Right lung (tissue), 10 donors: ENCODE results near the gene FRMPD2. TPM values are rescaled to one million over a fixed set of nuclear protein-coding genes. Genes with fewer than 3 reads are reported as not detected.

Source experiments
- DNase-seq, 2 donors: peaks; one replicate each; pipeline ENCODE4 v3.0.0-alpha.2; 2013
- long read RNA-seq, 8 donors: transcript quantifications; one replicate each; lab custom pipeline, GENCODE V29; 2026
- polyA plus RNA-seq, 5 donors: library from polyadenylated mRNA; unstranded; fragments of 120-200 nt; gene quantifications; one replicate each; pipeline versions ENCODE4 v1.2.1 to v1.2.3, GENCODE V29; 2013; ENCODE audit warnings: inconsistent platforms in 1 of 5, low replicate concordance in 1 of 5; ENCODE audit not compliant: insufficient read length in 5 of 5, insufficient read depth in 1 of 5

The FRMPD2 gene, protein sequence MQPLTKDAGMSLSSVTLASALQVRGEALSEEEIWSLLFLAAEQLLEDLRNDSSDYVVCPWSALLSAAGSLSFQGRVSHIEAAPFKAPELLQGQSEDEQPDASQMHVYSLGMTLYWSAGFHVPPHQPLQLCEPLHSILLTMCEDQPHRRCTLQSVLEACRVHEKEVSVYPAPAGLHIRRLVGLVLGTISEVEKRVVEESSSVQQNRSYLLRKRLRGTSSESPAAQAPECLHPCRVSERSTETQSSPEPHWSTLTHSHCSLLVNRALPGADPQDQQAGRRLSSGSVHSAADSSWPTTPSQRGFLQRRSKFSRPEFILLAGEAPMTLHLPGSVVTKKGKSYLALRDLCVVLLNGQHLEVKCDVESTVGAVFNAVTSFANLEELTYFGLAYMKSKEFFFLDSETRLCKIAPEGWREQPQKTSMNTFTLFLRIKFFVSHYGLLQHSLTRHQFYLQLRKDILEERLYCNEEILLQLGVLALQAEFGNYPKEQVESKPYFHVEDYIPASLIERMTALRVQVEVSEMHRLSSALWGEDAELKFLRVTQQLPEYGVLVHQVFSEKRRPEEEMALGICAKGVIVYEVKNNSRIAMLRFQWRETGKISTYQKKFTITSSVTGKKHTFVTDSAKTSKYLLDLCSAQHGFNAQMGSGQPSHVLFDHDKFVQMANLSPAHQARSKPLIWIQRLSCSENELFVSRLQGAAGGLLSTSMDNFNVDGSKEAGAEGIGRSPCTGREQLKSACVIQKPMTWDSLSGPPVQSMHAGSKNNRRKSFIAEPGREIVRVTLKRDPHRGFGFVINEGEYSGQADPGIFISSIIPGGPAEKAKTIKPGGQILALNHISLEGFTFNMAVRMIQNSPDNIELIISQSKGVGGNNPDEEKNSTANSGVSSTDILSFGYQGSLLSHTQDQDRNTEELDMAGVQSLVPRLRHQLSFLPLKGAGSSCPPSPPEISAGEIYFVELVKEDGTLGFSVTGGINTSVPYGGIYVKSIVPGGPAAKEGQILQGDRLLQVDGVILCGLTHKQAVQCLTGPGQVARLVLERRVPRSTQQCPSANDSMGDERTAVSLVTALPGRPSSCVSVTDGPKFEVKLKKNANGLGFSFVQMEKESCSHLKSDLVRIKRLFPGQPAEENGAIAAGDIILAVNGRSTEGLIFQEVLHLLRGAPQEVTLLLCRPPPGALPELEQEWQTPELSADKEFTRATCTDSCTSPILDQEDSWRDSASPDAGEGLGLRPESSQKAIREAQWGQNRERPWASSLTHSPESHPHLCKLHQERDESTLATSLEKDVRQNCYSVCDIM (N-terminal part only)
- 1 to 10 TPM in 4 of 5 donors, under 1 TPM in 1; 0.38 to 2.6 (median 1.6) TPM for polyA plus RNA-seq
- long read RNA-seq, donor 1: 0 reads
- long read RNA-seq, donor 2: 0 reads
- long read RNA-seq, donor 3: 0 reads
- long read RNA-seq, donor 4: 0 reads
- long read RNA-seq, donor 5: 0 reads
- long read RNA-seq, donor 6: 0 reads
- long read RNA-seq, donor 7: 0 reads
- long read RNA-seq, donor 8: 0 reads

DNA sequence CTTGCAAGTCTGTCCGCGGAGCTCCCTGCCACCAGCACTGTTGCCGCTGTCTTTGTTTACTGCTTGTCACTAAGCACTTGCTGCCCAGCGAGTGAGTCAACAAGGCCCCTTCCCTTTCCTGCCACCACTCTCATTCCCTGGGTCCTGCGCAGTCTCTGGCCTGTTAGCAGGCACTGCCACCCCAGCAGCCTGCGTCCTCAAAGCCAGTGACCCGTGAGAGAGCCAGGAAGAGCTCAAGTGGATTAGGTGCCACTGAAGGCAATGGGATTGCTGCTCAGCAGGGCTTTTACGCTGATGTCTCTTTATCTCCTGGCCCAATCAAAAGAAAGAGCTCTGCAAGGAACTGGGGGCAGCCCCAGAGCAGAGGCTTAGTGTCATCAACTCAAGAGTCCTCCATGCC, at the start of gene FRMPD2:
Gene FRMPD2 (minus strand): TSS at position 61 of the 400 bp plus-strand sequence. CDS start 129 bp downstream, outside the sequence.
- no peak for DNase-seq

GRCh38 chr10:48322017-48322416, 47.5 kb upstream of the FRMPD2 start:
- DNase-seq: no peak

- no peak for DNase-seq
Observed at GRCh38 chr10:48317321-48317990, 43.0 kb upstream of the FRMPD2 start.

DNA sequence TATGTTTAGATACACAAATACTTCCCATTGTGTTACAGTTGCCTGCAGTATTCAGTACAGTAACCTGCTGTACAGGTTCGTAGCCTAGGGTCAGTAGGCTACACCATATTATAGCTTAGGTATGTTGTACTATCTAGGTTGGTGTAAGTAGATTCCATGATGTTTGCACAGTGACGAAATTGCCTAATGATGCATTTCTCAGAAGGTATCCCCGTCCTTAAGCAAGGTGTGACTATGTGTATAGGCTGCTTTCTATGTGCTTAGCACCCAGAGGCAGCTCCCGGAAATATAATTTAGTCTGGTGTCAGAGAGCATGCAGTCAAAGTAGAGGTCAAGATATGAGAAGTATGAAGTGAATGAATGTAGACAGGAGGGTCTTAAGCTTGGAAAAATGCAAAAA, 41.7 kb upstream of the FRMPD2 start:
- no peak for DNase-seq

GRCh38 chr10:48314107-48314506, 39.6 kb upstream of the FRMPD2 start:
- DNase-seq: no peak

GRCh38 chr10:48309711-48310226, 35.3 kb upstream of the FRMPD2 start:
- DNase-seq: no peak

DNA sequence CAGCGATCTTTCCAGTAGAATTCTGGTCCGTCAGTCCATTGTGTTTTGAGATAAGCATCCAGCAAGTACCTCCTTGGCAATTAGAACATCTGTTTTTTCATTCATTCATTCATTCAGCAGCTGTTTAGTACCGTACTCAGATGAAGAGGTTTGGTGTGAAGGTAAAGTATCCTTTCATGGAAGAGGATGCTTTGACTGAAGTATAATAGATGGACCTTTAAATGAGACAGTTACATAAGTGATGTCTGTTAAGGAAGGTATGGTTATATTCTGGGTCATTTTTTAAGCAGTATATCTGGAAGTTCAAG, 33.2 kb upstream of the FRMPD2 start:
- DNase-seq: no peak

- peak in 1 of 2 donors; percentile 49 for DNase-seq
Observed at GRCh38 chr10:48306870-48307710, 32.6 kb upstream of the FRMPD2 start.

DNA sequence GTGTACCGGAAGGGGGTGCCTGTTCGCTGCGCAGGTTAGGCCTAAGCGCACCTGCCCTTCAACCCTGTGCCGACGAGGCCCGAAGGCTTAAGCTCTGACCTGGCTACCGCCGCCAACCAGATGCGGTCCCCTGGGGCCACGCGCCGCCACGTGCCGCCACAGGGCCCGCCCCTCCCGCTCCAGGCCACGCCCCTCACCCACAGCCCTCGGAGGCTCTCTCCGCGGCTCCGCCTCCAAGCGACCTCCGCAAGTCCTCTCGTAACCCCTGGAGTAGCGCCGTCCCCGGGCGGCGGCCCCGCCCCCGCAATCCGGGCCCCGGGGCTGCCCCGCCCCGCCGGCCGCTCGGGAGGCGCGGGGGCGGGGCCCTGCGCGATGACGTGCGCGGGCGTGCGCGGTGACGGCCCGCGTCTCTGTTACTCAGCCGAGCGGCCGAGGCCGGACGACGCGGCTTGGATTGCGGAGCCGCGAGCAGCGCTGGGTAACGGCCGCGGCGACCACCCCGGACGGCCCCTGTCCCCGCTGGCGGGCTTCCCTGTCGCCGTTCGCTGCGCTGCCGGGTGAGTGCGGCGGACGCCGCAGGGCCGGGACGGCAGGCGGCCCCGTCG, 31.9 kb upstream of the FRMPD2 start, which contains the start of gene MAPK8:
Gene MAPK8 (plus strand): TSS at position 413 of the 605 bp plus-strand sequence. CDS start 94,984 bp downstream, outside the sequence.
- DNase-seq: peak; percentile 87

DNA sequence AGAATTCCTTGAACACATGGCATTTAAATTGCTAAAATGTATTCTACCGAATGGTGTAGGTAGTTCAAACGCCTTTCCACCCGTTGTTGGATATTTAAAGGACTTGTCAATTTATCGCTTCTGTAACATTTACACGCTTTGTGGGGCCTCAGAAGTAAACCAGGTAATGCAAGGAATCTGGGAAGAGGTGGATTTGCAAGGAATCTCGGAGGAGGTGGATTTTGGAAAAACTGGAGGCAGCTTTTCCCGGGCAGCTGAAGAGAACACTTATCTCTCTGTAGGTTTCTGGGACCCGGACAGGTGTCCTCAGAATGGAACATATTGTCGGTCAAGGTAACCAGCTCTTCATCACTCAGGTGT, 31.4 kb upstream of the FRMPD2 start:
- DNase-seq: no peak

DNA sequence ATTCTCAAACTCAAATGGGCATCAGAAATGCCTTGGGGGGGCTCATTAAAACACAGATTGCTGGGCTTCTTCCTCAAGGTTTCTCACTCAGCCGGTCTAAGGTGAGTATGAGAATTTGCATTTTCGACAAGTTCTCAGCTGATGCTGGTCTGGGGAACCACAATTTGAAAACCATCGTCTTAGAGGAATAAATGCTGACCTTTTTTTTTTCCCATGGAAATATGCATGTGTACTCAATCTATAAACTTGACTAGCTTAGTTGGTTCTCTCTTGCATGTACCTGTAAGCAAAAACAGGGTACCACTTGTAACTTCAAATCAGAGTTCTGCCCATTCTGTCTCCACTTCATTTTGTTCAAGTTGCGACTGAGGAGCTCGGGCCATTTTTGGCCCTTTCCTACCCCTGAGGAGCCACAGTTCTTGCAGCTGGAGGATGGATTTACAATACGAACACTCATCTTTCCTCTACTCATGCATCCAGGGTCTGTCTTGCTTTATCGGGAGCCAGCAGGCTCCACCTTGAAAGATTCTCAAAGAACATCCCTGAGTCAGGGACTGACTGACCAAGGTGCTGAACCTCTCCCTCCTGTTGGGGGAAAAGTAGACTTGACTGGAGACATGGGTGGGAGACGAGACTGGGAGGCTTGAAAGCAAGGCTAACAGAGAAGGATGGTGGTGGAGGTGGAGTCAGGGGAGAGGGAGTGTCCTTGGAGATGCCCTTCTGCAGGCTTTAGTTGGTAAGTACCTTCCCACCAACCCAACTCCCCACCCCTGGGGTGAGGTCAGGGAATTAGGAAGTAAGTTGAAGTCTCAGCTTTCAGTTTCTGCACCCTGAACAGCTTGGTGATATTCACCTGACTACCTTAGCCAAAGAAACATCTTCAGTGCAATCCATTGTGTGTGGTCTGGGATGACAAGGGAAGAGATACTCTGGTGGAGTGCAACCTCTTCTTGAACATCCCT, 28.3 kb upstream of the FRMPD2 start:
- DNase-seq: no peak

DNA sequence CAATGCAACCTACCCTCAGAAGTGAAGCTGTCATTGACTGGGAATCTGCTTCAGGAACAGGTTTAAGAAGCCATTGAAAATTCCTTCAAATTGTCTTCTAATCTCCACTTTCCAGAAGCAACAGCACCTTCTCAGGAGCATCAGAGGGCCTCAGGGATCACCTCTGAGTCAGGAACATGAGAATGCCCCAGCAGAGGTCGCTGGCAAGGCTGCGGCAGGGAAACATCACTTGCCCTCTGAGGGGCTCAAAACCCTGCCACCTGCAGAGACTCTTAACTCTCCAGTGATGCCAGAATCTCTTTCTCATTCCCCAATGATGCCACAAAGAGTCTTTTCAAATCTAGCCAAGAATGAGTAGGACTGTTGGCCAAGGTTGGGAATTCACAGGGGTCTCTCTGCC, 26.1 kb upstream of the FRMPD2 start:
- no peak for DNase-seq

GRCh38 chr10:48299692-48300091, 25.2 kb upstream of the FRMPD2 start:
- DNase-seq: no peak

DNA sequence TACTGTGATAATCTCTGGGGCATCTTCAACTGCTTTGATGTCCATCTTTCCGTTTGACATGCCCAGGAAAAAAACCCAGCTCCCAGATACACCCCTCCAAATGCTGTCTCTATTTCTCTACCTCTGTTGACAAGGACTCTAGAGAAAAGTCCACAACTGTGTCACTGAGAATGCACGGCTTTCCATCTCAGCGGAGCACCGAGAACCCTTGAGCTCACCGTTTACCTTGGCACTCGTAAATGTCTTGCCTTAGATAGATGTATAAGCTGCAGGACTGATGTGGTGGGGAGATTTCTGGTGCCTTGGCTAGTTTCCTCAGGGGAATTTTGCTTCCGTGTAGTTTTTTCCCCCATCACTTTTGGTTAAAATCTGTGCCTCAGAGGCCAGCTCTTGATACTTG, 24.6 kb upstream of the FRMPD2 start:
- no peak for DNase-seq

DNA sequence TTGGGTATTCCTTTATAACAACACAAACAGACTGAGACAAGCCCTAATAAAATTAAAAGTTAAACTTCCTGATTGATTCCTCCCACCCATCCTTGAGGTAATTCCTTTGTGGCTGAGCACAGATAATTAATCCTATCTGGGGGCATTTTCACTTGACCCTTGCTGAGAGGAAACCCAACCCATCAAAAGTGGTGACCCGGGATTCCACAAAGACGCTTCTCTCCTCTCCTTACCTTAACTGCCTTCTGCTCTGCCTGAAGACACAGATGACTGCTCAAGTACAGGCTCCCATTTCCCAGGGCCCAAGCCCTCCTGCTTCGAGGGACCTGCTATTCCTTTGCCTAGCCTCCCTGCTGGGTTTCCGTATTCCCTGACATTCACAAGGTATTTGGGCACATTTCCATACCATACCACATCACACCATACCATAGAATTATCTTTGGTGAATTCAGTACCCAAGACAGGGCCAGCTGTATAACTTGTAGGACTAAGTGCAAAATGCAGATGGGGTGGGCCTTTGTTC, 22.1 kb upstream of the FRMPD2 start:
- no peak for DNase-seq

DNA sequence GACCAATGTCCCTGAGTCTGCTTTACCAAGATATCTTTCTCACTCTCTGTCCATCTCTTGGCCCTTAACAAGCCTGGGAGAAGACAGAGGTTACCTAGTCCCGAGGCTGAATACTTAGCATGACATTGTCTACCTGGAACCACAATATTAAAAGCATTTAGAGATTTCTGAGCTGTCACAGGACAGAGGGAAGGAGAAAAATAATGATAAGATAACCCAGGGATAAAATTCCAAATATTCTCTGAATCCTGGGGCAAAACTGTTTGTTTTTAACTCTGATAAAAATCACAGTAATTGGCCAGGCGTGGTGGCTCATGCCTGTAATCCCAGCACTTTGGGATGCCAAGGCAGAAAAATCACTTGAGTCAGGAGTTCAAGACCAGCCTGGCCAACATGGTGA, 19.9 kb upstream of the FRMPD2 start:
- DNase-seq: no peak

GRCh38 chr10:48292616-48293015, 18.1 kb upstream of the FRMPD2 start:
- no peak for DNase-seq

- no peak for DNase-seq
Observed at GRCh38 chr10:48291190-48291589, 16.7 kb upstream of the FRMPD2 start.
